Endodermal cell (in vitro differentiated cells): ENCODE results near the gene FCHSD1. TPM values are rescaled to one million over a fixed set of nuclear protein-coding genes. Genes with fewer than 3 reads are reported as not detected.

Experiments
- DNase-seq: peaks from one replicate; pipeline ENCODE4 v3.0.0-alpha.2; 2017
- H3K27ac ChIP-seq: 2 replicates; pipeline ENCODE4 v1.5.1; 2013; ENCODE audit warnings: mild to moderate bottlenecking, low read depth, low read length, moderate library complexity
- H3K27me3 ChIP-seq: 2 replicates; pipeline ENCODE4 v1.6.1; 2013; ENCODE audit warnings: mild to moderate bottlenecking, low read length, moderate library complexity; ENCODE audit not compliant: insufficient read depth, control insufficient read depth, poor library complexity, severe bottlenecking
- H3K36me3 ChIP-seq: 2 replicates; pipeline ENCODE4 v1.7.0; 2013; ENCODE audit warnings: mild to moderate bottlenecking, low read length, moderate library complexity; ENCODE audit not compliant: control insufficient read depth, insufficient read depth
- H3K4me1 ChIP-seq: one replicate; pipeline ENCODE4 v1.7.0; 2013; ENCODE audit warnings: low read length; ENCODE audit not compliant: control insufficient read depth, insufficient read depth
- H3K4me3 ChIP-seq: 2 replicates; pipeline ENCODE4 v1.5.1; 2013; ENCODE audit warnings: mild to moderate bottlenecking, low read length, moderate library complexity
- H3K9ac ChIP-seq: 2 replicates; pipeline ENCODE4 v1.6.1; 2013; ENCODE audit warnings: mild to moderate bottlenecking, low read length, moderate library complexity; ENCODE audit not compliant: poor library complexity, severe bottlenecking; ENCODE audit errors: extremely low read depth
- H3K9me3 ChIP-seq: 2 replicates; pipeline ENCODE4 v1.6.1; 2013; ENCODE audit warnings: mild to moderate bottlenecking, low read length, moderate library complexity; ENCODE audit not compliant: control insufficient read depth
- H3K27ac Mint-ChIP-seq: 2 replicates; pipeline ENCODE4 v1.8.0; 2020; ENCODE audit warnings: mixed read lengths
- H3K27me3 Mint-ChIP-seq: 2 replicates; pipeline ENCODE4 v1.8.0; 2021; ENCODE audit warnings: mild to moderate bottlenecking, mixed read lengths; ENCODE audit not compliant: insufficient read depth
- H3K36me3 Mint-ChIP-seq: 2 replicates; pipeline ENCODE4 v1.8.0; 2020; ENCODE audit warnings: low read depth, mixed read lengths
- H3K4me1 Mint-ChIP-seq: 2 replicates; pipeline ENCODE4 v1.8.0; 2020; ENCODE audit warnings: mixed read lengths
- H3K4me3 Mint-ChIP-seq: 2 replicates; pipeline ENCODE4 v1.8.0; 2020; ENCODE audit warnings: mild to moderate bottlenecking, moderate library complexity, mixed read lengths
- H3K9me3 Mint-ChIP-seq: 2 replicates; pipeline ENCODE4 v1.8.0; 2020; ENCODE audit warnings: mild to moderate bottlenecking, mixed read lengths
- CTCF ChIP-seq: fragments of 200-600 bp; sonication (generic); conservative IDR thresholded peaks from 2 replicates; pipeline ENCODE4 v1.5.0; 2021; ENCODE audit warnings: antibody characterized with exemption, mild to moderate bottlenecking
- WGBS, 2 experiments: methylation state at CpG; one replicate each; pipeline versions ENCODE4 v1.1.5 to v1.1.7; 2013; ENCODE audit warnings: missing lambda C conversion rate in 2 of 2, mixed read lengths in 1 of 2; ENCODE audit not compliant: insufficient coverage in 1 of 2, insufficient read length in 1 of 2; 5-methylcytosine and 5-hydroxymethylcytosine counted together
- total RNA-seq, 2 donors: library from RNA; stranded (reverse); fragmentation: NEBNext Ultra II Directional in 1 of 2; extraction: Animal tissue kit (Norgen Biotek cat#: 25700) in 1 of 2; gene quantifications; 2 replicates in 1 of 2; 3 replicates in 1 of 2; pipeline ENCODE4 v1.2.1, GENCODE V29; 2021

The FCHSD1 gene
- total RNA-seq, 2 donors from 2014 or later, result 34.8 to 41.7 TPM

- no peak for TF ChIP-seq CTCF
- DNase-seq, result no peak
- Histone ChIP-seq H3K4me3 (peak overlapping the region; percentile 82), H3K27ac (no peak overlapping the region), H3K9ac (no peak overlapping the region), H3K4me1 (no peaks in the 10 kb centered on the region), H3K36me3 (no peaks in the 10 kb centered on the region), H3K27me3 (no peaks in the 10 kb centered on the region), H3K9me3 (no peaks in the 10 kb centered on the region)
- Mint-ChIP-seq H3K27ac (no peak overlapping the region), H3K36me3 (peaks cover 20% of the 10 kb centered on the region), H3K27me3 (peaks cover 4% of the 10 kb centered on the region), H3K4me3 (peak overlapping the region; percentile 81), H3K4me1 (peaks cover 2% of the 10 kb centered on the region), H3K9me3 (no peaks in the 10 kb centered on the region)
- WGBS, 2 experiments, result 66 to 72% methylated on average over 9 of the region's 9 CpGs
Observed at GRCh38 chr5:141651728-141652105, 499 bp upstream of the FCHSD1 start.

GRCh38 chr5:141649972-141650371 is 1.2 kb downstream of the FCHSD1 start:
- peaks cover 4% of the 10 kb centered on the region for H3K27me3 Mint-ChIP-seq
- no peaks in the 10 kb centered on the region for H3K9me3 ChIP-seq

GRCh38 chr5:141649056-141649688 is 2.0 kb downstream of the FCHSD1 start:
- Histone ChIP-seq H3K4me3 (no peak overlapping the region), H3K27ac (no peak overlapping the region), H3K4me1 (no peaks in the 10 kb centered on the region), H3K27me3 (no peaks in the 10 kb centered on the region), H3K36me3 (peaks cover 3% of the 10 kb centered on the region), H3K9me3 (no peaks in the 10 kb centered on the region), H3K9ac (no peak overlapping the region)
- H3K27ac Mint-ChIP-seq, result no peak overlapping the region
- 92 to 100% methylated on average over 9 to 17 of the region's 17 CpGs for WGBS, 2 experiments
- peaks cover 19% of the 10 kb centered on the region for H3K36me3 Mint-ChIP-seq
- peak; percentile 37 for TF ChIP-seq CTCF
- H3K27me3 Mint-ChIP-seq, result peaks cover 4% of the 10 kb centered on the region
- no peaks in the 10 kb centered on the region for H3K9me3 Mint-ChIP-seq
- DNase-seq, result no peak
- H3K4me1 Mint-ChIP-seq, result peaks cover 2% of the 10 kb centered on the region
- no peak overlapping the region for H3K4me3 Mint-ChIP-seq

More at GRCh38 chr5:141649972-141650371, 1.2 kb downstream of the FCHSD1 start:
- DNase-seq, result no peak
- no peak overlapping the region for H3K27ac Mint-ChIP-seq
- peaks cover 3% of the 10 kb centered on the region for H3K36me3 ChIP-seq
- peaks cover 2% of the 10 kb centered on the region for H3K4me1 Mint-ChIP-seq
- no peak overlapping the region for H3K9ac ChIP-seq
- no peaks in the 10 kb centered on the region for H3K27me3 ChIP-seq
- H3K4me3 ChIP-seq, result no peak overlapping the region
- no peak for TF ChIP-seq CTCF
- H3K4me1 ChIP-seq, result no peaks in the 10 kb centered on the region
- peak overlapping the region; percentile 81 for H3K4me3 Mint-ChIP-seq
- H3K9me3 Mint-ChIP-seq, result no peaks in the 10 kb centered on the region
- no peak overlapping the region for H3K27ac ChIP-seq
- H3K36me3 Mint-ChIP-seq, result peaks cover 12% of the 10 kb centered on the region
